ENCODE results near the gene NOSIP. TPM values are rescaled to one million over a fixed set of nuclear protein-coding genes. Genes with fewer than 3 reads are reported as not detected.

Gene NOSIP
- total RNA-seq, 1 donor from 2014 or later: 83.8 TPM

DNA sequence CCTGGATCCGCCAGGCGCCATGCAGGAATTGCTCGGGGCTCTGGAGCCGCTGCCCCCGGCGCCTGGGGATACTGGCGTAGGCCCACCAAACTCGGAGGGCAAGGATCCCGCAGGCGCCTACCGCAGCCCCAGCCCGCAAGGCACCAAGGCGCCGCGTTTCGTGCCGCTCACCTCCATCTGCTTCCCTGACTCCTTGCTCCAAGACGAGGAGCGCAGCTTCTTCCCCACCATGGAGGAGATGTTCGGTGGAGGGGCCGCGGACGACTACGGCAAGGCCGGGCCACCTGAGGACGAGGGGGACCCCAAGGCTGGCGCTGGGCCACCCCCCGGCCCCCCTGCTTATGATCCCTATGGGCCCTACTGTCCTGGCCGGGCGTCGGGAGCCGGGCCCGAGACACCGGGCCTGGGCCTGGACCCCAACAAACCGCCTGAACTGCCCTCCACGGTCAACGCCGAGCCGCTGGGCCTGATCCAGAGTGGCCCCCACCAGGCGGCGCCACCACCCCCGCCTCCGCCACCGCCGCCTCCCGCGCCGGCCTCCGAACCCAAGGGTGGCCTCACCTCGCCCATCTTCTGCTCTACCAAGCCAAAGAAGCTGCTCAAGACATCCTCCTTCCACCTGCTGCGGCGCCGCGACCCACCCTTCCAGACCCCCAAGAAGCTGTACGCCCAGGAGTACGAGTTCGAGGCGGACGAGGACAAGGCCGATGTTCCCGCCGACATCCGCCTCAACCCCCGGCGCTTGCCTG is 16.8 kb upstream of the NOSIP start:
- Histone ChIP-seq H3K4me2 (ENCODE audit: low read length) (no peak overlapping the region), H3K36me3 (ENCODE audit: insufficient read depth, low read length) (peaks cover 23% of the 10 kb centered on the region), H3K4me1 (ENCODE audit: insufficient read depth, low read length) (peaks cover 13% of the 10 kb centered on the region), H3K79me2 (ENCODE audit: insufficient read depth, low read length) (peaks cover 80% of the 10 kb centered on the region), H3K9me3 (ENCODE audit: insufficient read depth, low read depth, low read length) (no peaks in the 10 kb centered on the region), H3K4me3 (ENCODE audit: insufficient read depth, low read depth, low read length) (no peak overlapping the region), H2AFZ (ENCODE audit: low read depth, low read length) (no peak overlapping the region), H4K20me1 (ENCODE audit: insufficient read depth, low read length) (peaks cover 56% of the 10 kb centered on the region), H3K27me3 (ENCODE audit: insufficient read depth, low read length) (no peaks in the 10 kb centered on the region), H3K9ac (ENCODE audit: low read length) (no peak overlapping the region), H3K27ac (ENCODE audit: low read depth, low read length) (no peak overlapping the region)
- Mint-ChIP-seq H3K4me3 (ENCODE audit: unreplicated experiment) (no peak overlapping the region), H3K27ac (ENCODE audit: unreplicated experiment) (no peak overlapping the region), H3K9me3 (ENCODE audit: unreplicated experiment) (no peaks in the 10 kb centered on the region), H3K27me3 (ENCODE audit: low read depth, unreplicated experiment) (no peaks in the 10 kb centered on the region), H3K4me1 (ENCODE audit: low read depth, unreplicated experiment) (peaks cover 2% of the 10 kb centered on the region), H3K36me3 (ENCODE audit: low read depth, unreplicated experiment) (peaks cover 4% of the 10 kb centered on the region)
- no peak for FAIRE-seq
- TF ChIP-seq EZH2 (IDR thresholded peaks at IDR 0.05; ENCODE audit: insufficient read depth, low read length): no peak
- TF ChIP-seq, protein P1, sequence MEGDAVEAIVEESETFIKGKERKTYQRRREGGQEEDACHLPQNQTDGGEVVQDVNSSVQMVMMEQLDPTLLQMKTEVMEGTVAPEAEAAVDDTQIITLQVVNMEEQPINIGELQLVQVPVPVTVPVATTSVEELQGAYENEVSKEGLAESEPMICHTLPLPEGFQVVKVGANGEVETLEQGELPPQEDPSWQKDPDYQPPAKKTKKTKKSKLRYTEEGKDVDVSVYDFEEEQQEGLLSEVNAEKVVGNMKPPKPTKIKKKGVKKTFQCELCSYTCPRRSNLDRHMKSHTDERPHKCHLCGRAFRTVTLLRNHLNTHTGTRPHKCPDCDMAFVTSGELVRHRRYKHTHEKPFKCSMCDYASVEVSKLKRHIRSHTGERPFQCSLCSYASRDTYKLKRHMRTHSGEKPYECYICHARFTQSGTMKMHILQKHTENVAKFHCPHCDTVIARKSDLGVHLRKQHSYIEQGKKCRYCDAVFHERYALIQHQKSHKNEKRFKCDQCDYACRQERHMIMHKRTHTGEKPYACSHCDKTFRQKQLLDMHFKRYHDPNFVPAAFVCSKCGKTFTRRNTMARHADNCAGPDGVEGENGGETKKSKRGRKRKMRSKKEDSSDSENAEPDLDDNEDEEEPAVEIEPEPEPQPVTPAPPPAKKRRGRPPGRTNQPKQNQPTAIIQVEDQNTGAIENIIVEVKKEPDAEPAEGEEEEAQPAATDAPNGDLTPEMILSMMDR (IDR thresholded peaks at IDR 0.05; ENCODE audit: insufficient read depth, low read depth, low read length): no peak
- no peak for DNase-seq (ENCODE audit: low read depth)

DNA sequence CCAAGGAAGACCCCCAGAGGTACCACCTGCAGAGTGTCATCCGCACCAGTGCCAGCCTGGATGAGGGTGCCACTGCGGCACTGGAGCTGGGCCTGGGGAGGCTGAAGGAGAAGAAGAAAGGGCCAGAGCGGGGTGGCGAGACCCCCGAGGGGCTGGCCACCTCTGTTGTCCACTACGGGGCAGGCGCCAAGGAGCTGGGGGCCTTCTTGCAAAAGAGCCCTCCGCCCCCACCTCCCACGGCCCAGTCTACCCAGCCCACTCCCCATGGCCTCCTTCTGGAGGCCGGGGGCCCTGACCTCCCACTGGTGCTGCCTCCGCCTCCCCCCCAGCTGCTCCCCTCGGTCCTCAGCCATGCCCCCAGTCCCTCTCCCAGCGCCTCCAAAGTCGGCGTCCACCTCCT is 16.1 kb upstream of the NOSIP start:
- Mint-ChIP-seq H3K4me3 (ENCODE audit: unreplicated experiment) (no peak overlapping the region), H3K9me3 (ENCODE audit: unreplicated experiment) (no peaks in the 10 kb centered on the region)
- no peak for FAIRE-seq

More for the DNA sequence above, 16.1 kb upstream of the NOSIP start:
- no peak overlapping the region for H3K9ac ChIP-seq (ENCODE audit: low read length)
- no peaks in the 10 kb centered on the region for H3K27me3 ChIP-seq (ENCODE audit: insufficient read depth, low read length)
- Mint-ChIP-seq H3K4me1 (ENCODE audit: low read depth, unreplicated experiment) (peaks cover 2% of the 10 kb centered on the region), H3K27ac (ENCODE audit: unreplicated experiment) (no peak overlapping the region), H3K27me3 (ENCODE audit: low read depth, unreplicated experiment) (no peaks in the 10 kb centered on the region), H3K36me3 (ENCODE audit: low read depth, unreplicated experiment) (peaks cover 4% of the 10 kb centered on the region)
- H3K4me3 ChIP-seq (ENCODE audit: insufficient read depth, low read depth, low read length): no peak overlapping the region
- TF ChIP-seq, protein P1 (IDR thresholded peaks at IDR 0.05; ENCODE audit: insufficient read depth, low read depth, low read length): no peak
- H2AFZ ChIP-seq (ENCODE audit: low read depth, low read length): no peak overlapping the region
- peaks cover 19% of the 10 kb centered on the region for H3K36me3 ChIP-seq (ENCODE audit: insufficient read depth, low read length)
- peaks cover 13% of the 10 kb centered on the region for H3K4me1 ChIP-seq (ENCODE audit: insufficient read depth, low read length)
- H3K9me3 ChIP-seq (ENCODE audit: insufficient read depth, low read depth, low read length): no peaks in the 10 kb centered on the region
- peaks cover 81% of the 10 kb centered on the region for H3K79me2 ChIP-seq (ENCODE audit: insufficient read depth, low read length)
- H3K27ac ChIP-seq (ENCODE audit: low read depth, low read length): no peak overlapping the region
- DNase-seq (ENCODE audit: low read depth): no peak
- no peak overlapping the region for H3K4me2 ChIP-seq (ENCODE audit: low read length)
- H4K20me1 ChIP-seq (ENCODE audit: insufficient read depth, low read length): peaks cover 58% of the 10 kb centered on the region

Data from astrocyte (in vitro differentiated cells and primary cell).